OCI-LY7 (cell line): ENCODE data around the gene NR5A1. TPM values are rescaled to one million over a fixed set of nuclear protein-coding genes. Genes with fewer than 3 reads are reported as not detected.

Source experiments
- BruUV-seq: library from RNA; stranded (reverse); fragments of 400-500 nt; replicated peaks from 2 replicates; lab custom pipeline; 2021; lab: Mats Ljungman, UMichigan
- CTCF ChIA-PET: fragments of 300-600 bp; sonication (Branson Sonifier 250); formaldehyde crosslinking; loops from one replicate; lab custom pipeline; 2022; ENCODE audit warnings: antibody characterized with exemption; ENCODE audit not compliant: unreplicated experiment; lab: Charles Lee
- POLR2A ChIA-PET: fragments of 300-600 bp; sonication (Branson Sonifier 250); formaldehyde crosslinking; loops from one replicate; lab custom pipeline; 2022; ENCODE audit warnings: antibody characterized with exemption; lab: Charles Lee
- DNase-seq: peaks from one replicate; pipeline ENCODE4 v3.0.0-alpha.2; 2015; ENCODE audit warnings: low spot score
- H2AFZ ChIP-seq: fragments of 200-600 bp; sonication (generic), shearing (Covaris generic); 2 replicates; pipeline ENCODE4 v1.6.1; 2014; ENCODE audit warnings: mild to moderate bottlenecking, antibody characterized with exemption, low read length, moderate library complexity
- H3K27ac ChIP-seq: fragments of 200-600 bp; sonication (generic); 2 replicates; pipeline ENCODE4 v1.5.1; 2014; ENCODE audit warnings: mixed run types, low read depth, mild to moderate bottlenecking, moderate library complexity, low read length, inconsistent platforms; ENCODE audit not compliant: poor library complexity, severe bottlenecking
- H3K36me3 ChIP-seq: fragments of 200-600 bp; sonication (generic); 2 replicates; pipeline ENCODE4 v1.6.1; 2014; ENCODE audit warnings: mild to moderate bottlenecking, antibody characterized with exemption, low read length, moderate library complexity, mixed read lengths; ENCODE audit not compliant: insufficient read depth
- H3K4me1 ChIP-seq: fragments of 200-600 bp; sonication (generic); 2 replicates; pipeline ENCODE4 v1.5.1; 2014; ENCODE audit warnings: mild to moderate bottlenecking, low read length; ENCODE audit not compliant: insufficient read depth, poor library complexity, severe bottlenecking
- H3K4me2 ChIP-seq: fragments of 200-600 bp; sonication (generic); 2 replicates; pipeline ENCODE4 v1.6.1; 2014; ENCODE audit warnings: mild to moderate bottlenecking, low read length
- H3K4me3 ChIP-seq: fragments of 200-600 bp; sonication (generic); 2 replicates; pipeline ENCODE4 v1.5.1; 2014; ENCODE audit warnings: mild to moderate bottlenecking, low read depth, low read length; ENCODE audit not compliant: poor library complexity, severe bottlenecking
- H3K79me2 ChIP-seq: fragments of 200-600 bp; sonication (generic); 2 replicates; pipeline ENCODE4 v1.6.1; 2016; ENCODE audit warnings: low read depth, mild to moderate bottlenecking, low read length, moderate library complexity, mixed read lengths; ENCODE audit not compliant: insufficient read depth
- H3K9me2 ChIP-seq: fragments of 200-600 bp; sonication (generic); 2 replicates; pipeline ENCODE4 v1.6.1; 2016; ENCODE audit warnings: mild to moderate bottlenecking, low read length, mixed read lengths; ENCODE audit not compliant: insufficient read depth
- H3K9me3 ChIP-seq: fragments of 200-600 bp; sonication (generic); 2 replicates; pipeline ENCODE4 v1.6.1; 2014; ENCODE audit warnings: mild to moderate bottlenecking, mixed run types, low read length, mixed read lengths
- H4K20me1 ChIP-seq: fragments of 200-600 bp; sonication (generic); 2 replicates; pipeline ENCODE4 v1.6.1; 2014; ENCODE audit warnings: mild to moderate bottlenecking, antibody characterized with exemption, low read length, moderate library complexity, mixed read lengths; ENCODE audit not compliant: insufficient read depth
- CTCF ChIP-seq: fragments of 200-600 bp; sonication (generic); conservative IDR thresholded peaks from 2 replicates; pipeline ENCODE4 v1.5.1; 2014; ENCODE audit warnings: mild to moderate bottlenecking, antibody characterized with exemption, low read length, moderate library complexity, mixed read lengths
- EZH2phosphoT487 ChIP-seq: fragments of 200-600 bp; sonication (generic); IDR thresholded peaks from 2 replicates; pipeline ENCODE4 v1.6.1; 2018; ENCODE audit warnings: low read depth, borderline replicate concordance, mild to moderate bottlenecking, mixed run types, antibody characterized with exemption, low read length, moderate library complexity, mixed read lengths
- intact Hi-C: fragments of 100-400 bp; cut with micrococcal nuclease; formaldehyde crosslinking; loops from one replicate; pipeline ENCODE4 v1.10.0; 2022; ENCODE audit not compliant: unreplicated experiment
- total RNA-seq, 2 experiments: library from RNA; depleted of rRNA in 1 of 2; stranded (reverse); fragments of >200 nt in 1 of 2; shearing (Covaris generic) in 1 of 2; gene quantifications; 2 replicates each; pipeline ENCODE4 v1.2.3, GENCODE V29; 2014 to 2022

The NR5A1 gene
- total RNA-seq, 2 experiments from 2014 or later = not detected

- no peaks in the 10 kb centered on the region for H3K9me3 ChIP-seq
- DNase-seq = no peak
- no peak overlapping the region for H3K27ac ChIP-seq
- no peaks in the 10 kb centered on the region for H3K4me1 ChIP-seq
- CTCF ChIA-PET = no interaction called here
- intact Hi-C loops = no loop called here
- H3K9me2 ChIP-seq = no peaks in the 10 kb centered on the region
- POLR2A ChIA-PET = interaction anchor here (0.6 kb wide), 1 partner anchor 11 kb away, joined by 4 read pairs; no protein-coding TSS in a partner anchor
- H3K4me3 ChIP-seq = no peak overlapping the region
- BruUV-seq = no TSS peak
- H2AFZ ChIP-seq = no peak overlapping the region
- no peaks in the 10 kb centered on the region for H3K79me2 ChIP-seq
- peaks cover 28% of the 10 kb centered on the region; the same call in 1 of the 2 replicates for H3K36me3 ChIP-seq
- H4K20me1 ChIP-seq = no peaks in the 10 kb centered on the region
- TF ChIP-seq CTCF (no peak), EZH2phosphoT487 (no peak)
- no peak overlapping the region for H3K4me2 ChIP-seq
Observed at GRCh38 chr9:124541824-124542223, 34.6 kb upstream of the NR5A1 start.

- DNase-seq = no peak
- H4K20me1 ChIP-seq = no peaks in the 10 kb centered on the region
- H3K4me2 ChIP-seq = no peak overlapping the region
- POLR2A ChIA-PET = no interaction called here
- TF ChIP-seq CTCF (no peak), EZH2phosphoT487 (no peak)
- no peaks in the 10 kb centered on the region for H3K9me3 ChIP-seq
- H3K27ac ChIP-seq = no peak overlapping the region
- no peaks in the 10 kb centered on the region for H3K4me1 ChIP-seq
- no peak overlapping the region for H3K4me3 ChIP-seq
- no peak overlapping the region for H2AFZ ChIP-seq
- BruUV-seq = no TSS peak
- CTCF ChIA-PET = no interaction called here
- no peaks in the 10 kb centered on the region for H3K79me2 ChIP-seq
- H3K9me2 ChIP-seq = no peaks in the 10 kb centered on the region
- H3K36me3 ChIP-seq = peaks cover 51% of the 10 kb centered on the region
- intact Hi-C loops = no loop called here
Observed at GRCh38 chr9:124537926-124538325, 30.7 kb upstream of the NR5A1 start.

GRCh38 chr9:124535846-124536245 is 28.6 kb upstream of the NR5A1 start:
- no TSS peak for BruUV-seq
- CTCF ChIA-PET = interaction anchor here (0.6 kb wide), 1 partner anchor 554 kb away, joined by 4 read pairs; no protein-coding TSS in a partner anchor
- H4K20me1 ChIP-seq = no peaks in the 10 kb centered on the region
- H3K4me3 ChIP-seq = no peak overlapping the region
- no peaks in the 10 kb centered on the region for H3K4me1 ChIP-seq
- DNase-seq = no peak
- no peak for TF ChIP-seq CTCF
- TF ChIP-seq EZH2phosphoT487 = no peak
- intact Hi-C loops = loop anchor here (1.0 kb wide), 1 partner anchor 117 kb away; no protein-coding TSS in a partner anchor
- POLR2A ChIA-PET = interaction anchor here (0.7 kb wide), 1 partner anchor 1183 kb away, joined by 6 read pairs; no protein-coding TSS in a partner anchor
- no peaks in the 10 kb centered on the region for H3K79me2 ChIP-seq
- no peak overlapping the region for H2AFZ ChIP-seq
- no peaks in the 10 kb centered on the region for H3K9me3 ChIP-seq
- H3K9me2 ChIP-seq = no peaks in the 10 kb centered on the region
- no peak overlapping the region for H3K4me2 ChIP-seq
- peaks cover 53% of the 10 kb centered on the region for H3K36me3 ChIP-seq
- H3K27ac ChIP-seq = no peak overlapping the region
